Measurements from ENCODE around the gene NR3C2.

Gene NR3C2

GRCh38 chr4:148034813-148035212, 407.4 kb downstream of the NR3C2 start:
- DNase-seq, result no peak

- no peak for DNase-seq
These were observed 411.9 kb downstream of the NR3C2 start for GRCh38 chr4:148030193-148030873.

GRCh38 chr4:148029781-148030180, 412.4 kb downstream of the NR3C2 start:
- DNase-seq, result no peak

All from activated CD8-positive, alpha-beta memory T cell treated with anti-CD3 and anti-CD28 coated beads for 24 hours (primary cell).